NCI-H2227 (cell line): Measurements from ENCODE around the gene CDH6.
A peak's percentile ranks its signal among the peaks of the same experiment; 100 is the strongest.

ENCODE experiments used
- DNase-seq: peaks from one replicate; lab custom pipeline; 2025; ENCODE audit not compliant: unreplicated experiment; lab: John Stamatoyannopoulos, UW

Gene CDH6

GRCh38 chr5:31193591-31194467, at the start of gene CDH6:
TSS of gene CDH6 (plus strand) at chr5:31193686. CDS start at chr5:31267474, 73,788 bp downstream.
- DNase-seq, result peak; percentile 43

- no peak for DNase-seq
Observed at GRCh38 chr5:31144364-31144763, 49.1 kb upstream of the CDH6 start.

GRCh38 chr5:31148959-31149475, 44.5 kb upstream of the CDH6 start:
- DNase-seq, result no peak

- no peak for DNase-seq
Observed at GRCh38 chr5:31153521-31153920, 40.0 kb upstream of the CDH6 start.

- DNase-seq, result no peak
Observed at GRCh38 chr5:31156631-31157160, 36.8 kb upstream of the CDH6 start.

GRCh38 chr5:31157720-31158119, 35.8 kb upstream of the CDH6 start:
- DNase-seq, result no peak

- no peak for DNase-seq
Observed at GRCh38 chr5:31158686-31159085, 34.8 kb upstream of the CDH6 start.

- DNase-seq, result no peak
Observed at GRCh38 chr5:31161781-31162181, 31.7 kb upstream of the CDH6 start.

- no peak for DNase-seq
Observed at GRCh38 chr5:31165729-31166128, 27.8 kb upstream of the CDH6 start.

- no peak for DNase-seq
Observed at GRCh38 chr5:31169379-31169778, 24.1 kb upstream of the CDH6 start.

- DNase-seq, result no peak
Observed at GRCh38 chr5:31172881-31173280, 20.6 kb upstream of the CDH6 start.

- DNase-seq, result no peak
Observed at GRCh38 chr5:31173614-31174013, 19.9 kb upstream of the CDH6 start.

- no peak for DNase-seq
Observed at GRCh38 chr5:31181376-31181987, 12.0 kb upstream of the CDH6 start.

GRCh38 chr5:31182136-31182535, 11.3 kb upstream of the CDH6 start:
- DNase-seq, result no peak

GRCh38 chr5:31185951-31186350, 7.5 kb upstream of the CDH6 start:
- DNase-seq, result no peak

- peak; percentile 38 for DNase-seq
Observed at GRCh38 chr5:31186672-31187267, 6.7 kb upstream of the CDH6 start.

- no peak for DNase-seq
Observed at GRCh38 chr5:31187591-31187990, 5.9 kb upstream of the CDH6 start.

GRCh38 chr5:31192442-31192841, 1.0 kb upstream of the CDH6 start:
- no peak for DNase-seq

- DNase-seq, result no peak
Observed at GRCh38 chr5:31193116-31193515, 370 bp upstream of the CDH6 start.

GRCh38 chr5:31194468-31194813, 955 bp downstream of the CDH6 start:
- no peak for DNase-seq

- no peak for DNase-seq
Observed at GRCh38 chr5:31194892-31195555, 1.5 kb downstream of the CDH6 start.
